ENCODE measurements around the gene IL34.

DNA sequence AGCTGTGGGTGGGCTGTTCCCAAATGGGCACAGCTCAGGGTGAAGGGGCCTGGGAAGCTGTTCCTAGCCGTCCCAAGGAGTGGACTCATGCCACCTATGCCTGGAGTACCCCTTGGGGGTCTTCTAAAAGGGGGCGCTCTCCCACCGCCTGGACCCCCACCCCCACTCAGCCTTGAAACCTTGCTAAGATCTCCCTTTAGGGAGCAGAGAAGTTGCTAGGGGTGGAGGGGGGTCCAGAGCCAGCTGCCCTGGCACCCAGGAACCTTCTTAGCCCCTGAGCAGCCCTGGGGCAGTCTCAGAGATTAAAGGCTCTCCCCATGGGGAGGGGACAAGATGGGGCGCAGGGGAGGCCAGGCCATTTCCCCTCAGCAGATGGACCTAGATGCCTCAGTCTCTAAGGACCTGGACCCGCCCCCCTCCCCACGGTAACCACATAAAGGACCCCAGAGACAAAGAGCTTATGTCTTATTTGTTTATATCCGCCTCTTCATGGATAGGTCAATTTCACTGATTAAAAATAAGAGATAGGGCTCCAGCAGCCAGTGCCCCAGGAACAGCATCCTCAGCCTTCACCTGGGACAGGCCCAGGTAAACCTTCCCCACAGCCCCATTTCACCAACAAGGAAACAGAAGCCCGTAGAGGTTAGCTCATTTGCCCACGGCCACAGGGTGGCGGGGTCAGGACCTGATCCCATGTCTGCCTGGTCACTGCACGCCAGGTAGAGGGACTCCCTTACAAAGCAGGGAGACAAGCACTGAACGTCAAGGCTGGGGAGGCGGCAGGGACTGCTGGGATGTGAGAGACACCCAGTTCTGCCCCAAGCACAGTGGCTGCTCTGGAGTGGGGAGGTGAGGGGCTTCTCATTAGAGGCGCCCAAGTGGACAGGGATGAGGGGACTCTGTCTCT lies 36.1 kb downstream of the IL34 start:
- TF ChIP-seq, protein P1, sequence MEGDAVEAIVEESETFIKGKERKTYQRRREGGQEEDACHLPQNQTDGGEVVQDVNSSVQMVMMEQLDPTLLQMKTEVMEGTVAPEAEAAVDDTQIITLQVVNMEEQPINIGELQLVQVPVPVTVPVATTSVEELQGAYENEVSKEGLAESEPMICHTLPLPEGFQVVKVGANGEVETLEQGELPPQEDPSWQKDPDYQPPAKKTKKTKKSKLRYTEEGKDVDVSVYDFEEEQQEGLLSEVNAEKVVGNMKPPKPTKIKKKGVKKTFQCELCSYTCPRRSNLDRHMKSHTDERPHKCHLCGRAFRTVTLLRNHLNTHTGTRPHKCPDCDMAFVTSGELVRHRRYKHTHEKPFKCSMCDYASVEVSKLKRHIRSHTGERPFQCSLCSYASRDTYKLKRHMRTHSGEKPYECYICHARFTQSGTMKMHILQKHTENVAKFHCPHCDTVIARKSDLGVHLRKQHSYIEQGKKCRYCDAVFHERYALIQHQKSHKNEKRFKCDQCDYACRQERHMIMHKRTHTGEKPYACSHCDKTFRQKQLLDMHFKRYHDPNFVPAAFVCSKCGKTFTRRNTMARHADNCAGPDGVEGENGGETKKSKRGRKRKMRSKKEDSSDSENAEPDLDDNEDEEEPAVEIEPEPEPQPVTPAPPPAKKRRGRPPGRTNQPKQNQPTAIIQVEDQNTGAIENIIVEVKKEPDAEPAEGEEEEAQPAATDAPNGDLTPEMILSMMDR (IDR thresholded peaks at IDR 0.05; ENCODE audit: low read length), result no peak
- no peak for TF ChIP-seq EZH2 (optimal IDR thresholded peaks at IDR 0.05; ENCODE audit: low read depth, low read length)
